ENCODE data around the gene PRKCD.

- TF ChIP-seq PKNOX1 (IDR thresholded peaks at IDR 0.05): no peak
- no peak for TF ChIP-seq ELF4 (IDR thresholded peaks at IDR 0.05)
- no peak for TF ChIP-seq FOXA1 (IDR thresholded peaks at IDR 0.05)
- no peak for TF ChIP-seq L3MBTL2 (conservative IDR thresholded peaks at IDR 0.05)
- TF ChIP-seq SP1 (IDR thresholded peaks at IDR 0.05): no peak
- TF ChIP-seq SUZ12 (IDR thresholded peaks at IDR 0.05): no peak
These were observed 63.5 kb downstream of the PRKCD start for GRCh38 chr3:53224536-53224935.
